PFSK-1 (cell line): ENCODE measurements around the gene IFNA16.
"Not testable (repeated sequence)": the region's sequence is repeated elsewhere in the genome, so short reads cannot be mapped to it uniquely, and the experiment has no call there.

ENCODE experiments used
- FOXP2 ChIP-seq: optimal IDR thresholded peaks from 2 replicates; pipeline ENCODE3; 2011; ENCODE audit warnings: borderline replicate concordance, control low read depth, inconsistent platforms; ENCODE audit not compliant: insufficient read depth; ENCODE audit errors: extremely low read length, extremely low read depth
- POLR2AphosphoS5 ChIP-seq: IDR thresholded peaks from 2 replicates; pipeline ENCODE4 v1.6.1; 2012; ENCODE audit warnings: low read depth, mild to moderate bottlenecking, control low read depth, low read length, moderate library complexity
- SIN3A ChIP-seq: IDR thresholded peaks from 2 replicates; pipeline ENCODE4 v1.6.1; 2012; ENCODE audit warnings: mild to moderate bottlenecking, low read length, moderate library complexity, borderline replicate concordance; ENCODE audit not compliant: insufficient read depth
- TAF1 ChIP-seq: IDR thresholded peaks from 2 replicates; pipeline ENCODE4 v1.6.1; 2012; ENCODE audit warnings: low read length, control low read depth, borderline replicate concordance; ENCODE audit not compliant: insufficient read depth
- TF ChIP-seq, protein P1 (sequence below), 2 experiments: IDR thresholded peaks; 2 replicates each; pipeline versions ENCODE4 v1.6.1 to v1.8.0; 2011 to 2012; ENCODE audit warnings: low read depth in 2 of 2, low read length in 2 of 2, control low read depth in 1 of 2, inconsistent platforms in 1 of 2, mild to moderate bottlenecking in 1 of 2, moderate library complexity in 1 of 2; ENCODE audit not compliant: insufficient read depth in 1 of 2

The IFNA16 gene

DNA sequence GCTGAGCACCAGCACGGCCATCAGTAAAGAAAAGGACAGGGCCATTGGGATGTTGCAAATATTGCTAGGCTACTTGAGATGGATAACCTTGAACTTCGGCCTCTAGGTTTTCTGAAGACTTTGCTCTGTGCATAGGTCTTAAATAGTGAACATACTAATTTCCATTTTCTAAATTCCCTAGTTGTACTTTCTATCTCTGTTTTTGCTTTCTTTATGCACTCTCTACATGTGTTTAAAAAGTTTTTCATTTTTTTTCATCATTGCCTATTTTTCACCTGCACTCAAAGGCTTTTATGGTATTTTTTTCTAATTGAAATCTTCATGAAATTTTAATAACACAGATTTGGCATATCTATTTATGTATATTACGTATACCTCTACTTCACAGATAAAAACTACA, 29.6 kb downstream of the IFNA16 start, which contains the start of gene IFNA4:
Gene IFNA4, minus strand, starts transcription at position 101 of the 400 bp plus-strand sequence. Its CDS starts 56 bp downstream, at position 45.
- TF ChIP-seq, protein P1, sequence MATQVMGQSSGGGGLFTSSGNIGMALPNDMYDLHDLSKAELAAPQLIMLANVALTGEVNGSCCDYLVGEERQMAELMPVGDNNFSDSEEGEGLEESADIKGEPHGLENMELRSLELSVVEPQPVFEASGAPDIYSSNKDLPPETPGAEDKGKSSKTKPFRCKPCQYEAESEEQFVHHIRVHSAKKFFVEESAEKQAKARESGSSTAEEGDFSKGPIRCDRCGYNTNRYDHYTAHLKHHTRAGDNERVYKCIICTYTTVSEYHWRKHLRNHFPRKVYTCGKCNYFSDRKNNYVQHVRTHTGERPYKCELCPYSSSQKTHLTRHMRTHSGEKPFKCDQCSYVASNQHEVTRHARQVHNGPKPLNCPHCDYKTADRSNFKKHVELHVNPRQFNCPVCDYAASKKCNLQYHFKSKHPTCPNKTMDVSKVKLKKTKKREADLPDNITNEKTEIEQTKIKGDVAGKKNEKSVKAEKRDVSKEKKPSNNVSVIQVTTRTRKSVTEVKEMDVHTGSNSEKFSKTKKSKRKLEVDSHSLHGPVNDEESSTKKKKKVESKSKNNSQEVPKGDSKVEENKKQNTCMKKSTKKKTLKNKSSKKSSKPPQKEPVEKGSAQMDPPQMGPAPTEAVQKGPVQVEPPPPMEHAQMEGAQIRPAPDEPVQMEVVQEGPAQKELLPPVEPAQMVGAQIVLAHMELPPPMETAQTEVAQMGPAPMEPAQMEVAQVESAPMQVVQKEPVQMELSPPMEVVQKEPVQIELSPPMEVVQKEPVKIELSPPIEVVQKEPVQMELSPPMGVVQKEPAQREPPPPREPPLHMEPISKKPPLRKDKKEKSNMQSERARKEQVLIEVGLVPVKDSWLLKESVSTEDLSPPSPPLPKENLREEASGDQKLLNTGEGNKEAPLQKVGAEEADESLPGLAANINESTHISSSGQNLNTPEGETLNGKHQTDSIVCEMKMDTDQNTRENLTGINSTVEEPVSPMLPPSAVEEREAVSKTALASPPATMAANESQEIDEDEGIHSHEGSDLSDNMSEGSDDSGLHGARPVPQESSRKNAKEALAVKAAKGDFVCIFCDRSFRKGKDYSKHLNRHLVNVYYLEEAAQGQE (IDR thresholded peaks at IDR 0.05; ENCODE audit: insufficient read depth in 1 of 2, low read depth in 2 of 2, low read length in 2 of 2): not testable (repeated sequence)
- TF ChIP-seq FOXP2, POLR2AphosphoS5: not testable (repeated sequence)

DNA sequence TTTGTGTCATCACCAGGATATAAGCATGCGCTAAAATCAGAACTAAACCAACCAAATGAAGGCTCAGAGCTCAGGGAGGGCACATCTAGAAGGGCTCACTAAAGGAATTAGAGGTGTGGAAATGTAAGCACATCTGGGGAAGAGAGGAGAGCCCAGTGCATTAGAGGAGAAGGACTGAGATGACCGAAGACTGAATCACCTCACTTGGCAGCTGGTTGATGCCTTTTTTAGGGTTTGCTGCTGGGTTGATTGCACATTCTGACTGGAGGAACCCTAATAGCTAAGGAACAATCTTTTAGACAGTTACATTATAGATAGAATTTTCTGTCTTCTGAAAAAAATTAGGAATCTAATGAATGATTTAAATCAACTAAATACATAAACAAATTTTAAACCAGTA, 42.4 kb downstream of the IFNA16 start:
- TF ChIP-seq FOXP2: no peak

DNA sequence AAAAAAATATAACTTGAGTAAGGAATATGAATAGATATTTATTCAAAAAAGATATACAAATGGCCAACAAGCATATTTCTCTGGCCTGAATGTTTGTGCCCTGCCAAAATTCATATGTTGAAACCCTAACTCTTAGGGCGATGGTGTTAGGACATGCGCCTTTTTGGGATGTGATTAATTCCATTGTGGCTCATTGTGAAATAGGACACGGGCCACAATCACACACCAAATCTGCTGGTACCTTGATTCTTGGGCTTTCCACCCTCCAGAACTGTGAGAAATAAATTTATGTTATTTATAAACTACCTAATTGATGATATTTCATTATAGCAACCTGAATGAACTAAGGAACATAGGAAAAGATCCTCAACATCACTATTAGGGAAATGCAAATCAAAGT, 45.0 kb downstream of the IFNA16 start:
- TF ChIP-seq, protein P1 (IDR thresholded peaks at IDR 0.05; ENCODE audit: insufficient read depth in 1 of 2, low read depth in 2 of 2, low read length in 2 of 2): no peak
- TF ChIP-seq FOXP2: no peak

DNA sequence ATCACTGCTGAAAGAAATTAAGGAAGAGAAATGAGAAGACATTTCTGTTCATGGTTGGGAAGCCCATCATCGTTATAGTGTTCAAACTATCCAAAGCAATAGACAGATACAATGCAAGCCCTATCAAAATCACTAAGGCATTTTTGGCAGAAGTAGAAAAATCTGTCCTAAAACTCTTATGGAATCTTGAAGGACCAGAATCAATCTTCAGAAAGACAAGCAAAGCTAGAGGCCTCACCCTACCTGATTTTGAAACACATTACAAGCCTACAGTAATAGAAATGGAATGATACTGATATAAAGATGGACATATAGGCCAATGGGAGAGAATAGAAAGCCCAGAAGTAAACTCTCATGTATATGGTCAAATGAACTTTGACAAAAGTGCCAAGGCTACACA, 45.8 kb downstream of the IFNA16 start:
- TF ChIP-seq SIN3A (no peak), POLR2AphosphoS5 (no peak), TAF1 (no peak), FOXP2 (no peak)
- TF ChIP-seq, protein P1 (IDR thresholded peaks at IDR 0.05; ENCODE audit: insufficient read depth in 1 of 2, low read depth in 2 of 2, low read length in 2 of 2): no peak

DNA sequence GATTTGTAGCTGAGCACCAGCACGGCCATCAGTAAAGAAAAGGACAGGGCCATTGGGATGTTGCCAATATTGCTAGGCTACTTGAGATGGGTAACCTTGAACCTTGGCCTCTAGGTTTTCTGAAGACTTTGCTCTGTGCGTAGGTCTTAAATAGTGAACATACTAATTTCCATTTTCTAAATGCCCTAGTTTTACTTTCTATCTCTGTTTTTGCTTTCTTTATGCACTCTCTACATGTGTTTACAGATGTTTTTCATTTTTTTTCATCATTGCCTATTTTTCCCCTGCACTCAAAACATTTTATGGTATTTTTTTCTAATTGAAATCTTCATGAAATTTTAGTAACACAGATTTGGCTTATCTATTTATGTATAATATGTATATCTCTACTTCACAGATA, 50.6 kb downstream of the IFNA16 start, which contains the start of gene IFNA21:
Gene IFNA21, minus strand, starts transcription at position 101 of the 400 bp plus-strand sequence. Its CDS starts 48 bp downstream, at position 53.
- not testable (repeated sequence) for TF ChIP-seq FOXP2, SIN3A
- TF ChIP-seq, protein P1 (IDR thresholded peaks at IDR 0.05; ENCODE audit: insufficient read depth in 1 of 2, low read depth in 2 of 2, low read length in 2 of 2): not testable (repeated sequence)
